HTR-8/SVneo (cell line): ENCODE data around the gene RGMB.

ENCODE experiments used
- DNase-seq: peaks from one replicate; pipeline ENCODE4 v3.0.0; 2011; ENCODE audit warnings: low spot score, mixed read lengths; ENCODE audit not compliant: insufficient read length
- FAIRE-seq: peaks from 2 replicates; lab custom pipeline; 2011; peaks lifted over from hg19 to GRCh38; lab: Jason Lieb, UNC

Gene RGMB

GRCh38 chr5:98816582-98817222, 43.2 kb downstream of the RGMB start:
- FAIRE-seq (no peak), DNase-seq (no peak)

GRCh38 chr5:98825582-98826375, 52.3 kb downstream of the RGMB start:
- no peak for FAIRE-seq
- no peak for DNase-seq

- peak; percentile 26 for DNase-seq
These were observed 53.7 kb downstream of the RGMB start for GRCh38 chr5:98827161-98827560.

DNA sequence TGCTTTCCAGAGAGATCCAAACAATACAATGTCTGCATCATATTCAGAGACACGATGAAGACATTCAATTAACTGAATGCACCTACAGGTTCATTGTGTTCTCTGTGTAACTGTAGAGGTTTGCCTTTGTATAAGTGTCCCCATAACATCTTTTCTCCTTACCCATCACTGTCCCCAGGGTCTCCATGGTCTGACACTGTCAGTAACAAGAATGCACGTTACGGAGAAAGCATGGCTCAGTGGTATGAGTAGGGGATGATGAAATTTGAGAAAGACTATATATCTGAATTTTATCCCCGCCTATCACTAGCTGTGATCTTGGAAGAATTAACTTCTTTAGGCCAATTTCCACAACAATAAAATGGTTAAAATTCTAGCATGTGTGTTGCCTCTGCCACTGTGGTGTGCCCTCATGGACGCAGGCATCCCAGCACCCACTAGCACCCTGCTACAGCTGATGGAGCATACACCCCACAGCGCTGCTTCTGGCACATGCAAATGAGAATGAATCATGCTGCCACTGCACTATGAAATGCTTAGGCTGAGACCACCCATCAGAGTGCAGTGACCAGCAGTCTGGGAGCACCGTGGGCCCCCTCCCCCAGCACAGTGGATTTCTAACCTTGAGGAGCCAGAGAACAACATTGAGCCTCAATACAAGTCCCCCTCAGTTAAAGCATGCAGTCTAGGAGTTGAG, 54.3 kb downstream of the RGMB start:
- DNase-seq: no peak
- FAIRE-seq: peak; percentile 36

More at GRCh38 chr5:98827161-98827560, 53.7 kb downstream of the RGMB start:
- FAIRE-seq: no peak

- DNase-seq (no peak), FAIRE-seq (no peak)
These were observed 62.7 kb downstream of the RGMB start for GRCh38 chr5:98836175-98836574.

DNA sequence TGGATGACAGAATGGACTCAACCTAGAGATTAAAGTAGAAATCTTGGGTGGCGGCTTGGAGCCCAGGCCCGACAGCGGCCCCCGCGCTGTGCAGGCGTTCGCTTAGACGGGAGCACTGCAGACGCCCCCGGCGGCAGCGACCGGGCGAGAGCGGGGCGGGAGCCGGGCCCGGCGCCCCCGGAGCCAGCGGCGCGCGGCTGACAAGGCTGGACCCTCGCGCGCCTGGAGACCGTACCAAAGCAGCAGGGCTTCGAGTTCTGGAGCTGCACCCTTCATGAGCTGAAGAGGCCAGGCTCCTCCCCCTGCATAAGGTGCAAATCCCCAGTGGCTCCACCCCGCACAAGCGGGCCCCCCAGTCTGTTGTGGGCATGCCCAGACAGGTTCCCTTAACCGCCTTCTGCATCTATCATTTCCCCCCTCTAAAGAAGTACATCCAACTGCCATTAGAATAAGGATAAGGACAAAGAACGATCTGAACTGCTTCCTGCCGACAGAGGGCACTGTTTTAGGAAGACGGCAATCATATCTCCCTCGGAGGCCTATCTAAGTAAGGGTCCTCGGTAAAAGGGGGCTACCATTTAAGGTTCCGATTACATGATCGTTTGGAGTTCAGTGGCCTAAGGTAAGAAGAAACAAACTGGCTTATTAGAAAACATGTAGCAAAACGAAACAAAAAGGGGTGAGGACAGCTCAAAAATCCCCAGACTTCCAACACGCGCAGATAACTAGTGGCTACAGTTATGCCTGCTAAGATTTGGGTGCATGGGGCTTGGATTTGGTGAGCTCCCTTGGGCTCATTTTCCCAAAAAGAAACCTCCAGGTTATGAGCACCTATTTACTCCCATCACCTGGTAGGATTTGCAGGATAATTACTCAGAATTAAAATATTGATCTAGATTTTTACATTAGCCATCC, 66.3 kb downstream of the RGMB start:
- FAIRE-seq: no peak
- DNase-seq: no peak

DNA sequence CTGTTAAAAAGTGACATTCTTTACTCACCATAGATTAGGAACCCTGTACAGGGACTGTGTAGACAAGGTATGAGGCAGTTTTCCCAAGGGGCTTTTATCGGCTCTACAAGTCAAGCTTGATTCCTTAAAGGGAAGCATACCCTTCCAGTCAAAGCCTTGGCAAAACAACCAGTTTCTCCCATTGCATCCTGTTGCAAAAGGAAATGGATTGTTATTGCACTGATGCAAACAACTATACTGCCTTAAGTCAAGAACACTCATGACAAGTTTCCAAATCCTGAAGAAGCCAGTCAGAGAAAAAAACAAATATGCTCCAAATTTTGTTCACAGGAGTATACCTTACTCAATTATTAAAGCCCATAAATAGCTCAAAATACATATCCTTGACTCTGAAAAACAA, 67.5 kb downstream of the RGMB start:
- DNase-seq: no peak
- FAIRE-seq: no peak

DNA sequence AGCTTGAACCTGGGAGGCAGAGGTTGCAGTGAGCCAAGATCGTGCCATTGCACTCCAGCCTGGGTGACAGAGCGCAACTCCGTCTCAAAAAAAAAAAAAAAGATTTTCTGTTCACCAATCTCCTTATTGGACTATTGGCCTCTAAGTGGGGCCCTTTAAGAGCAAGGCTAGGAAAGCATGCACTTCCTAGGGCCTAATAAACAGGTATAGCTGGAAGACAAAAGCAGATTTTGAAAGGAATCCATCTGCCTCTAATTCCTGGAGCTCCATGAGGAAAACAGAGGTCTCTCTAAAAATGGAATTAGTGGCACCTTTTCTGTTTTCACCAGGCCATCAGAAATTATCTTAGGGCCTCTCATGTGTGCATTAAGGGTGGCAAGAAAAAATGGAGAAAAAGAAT, 70.0 kb downstream of the RGMB start:
- DNase-seq: no peak
- no peak for FAIRE-seq

GRCh38 chr5:98844865-98845264, 71.4 kb downstream of the RGMB start:
- FAIRE-seq: no peak
- DNase-seq: no peak

GRCh38 chr5:98845878-98846277, 72.4 kb downstream of the RGMB start:
- FAIRE-seq (no peak), DNase-seq (no peak)
